HPDE6-E6E7 (cell line): ENCODE measurements around the gene CABP1.
"Not testable (repeated sequence)": the region's sequence is repeated elsewhere in the genome, so short reads cannot be mapped to it uniquely, and the experiment has no call there.

Experiments
- DNase-seq: peaks from one replicate; pipeline ENCODE4 v3.0.0; 2011; ENCODE audit warnings: missing footprints; ENCODE audit errors: extremely low spot score

CABP1 gene

DNA sequence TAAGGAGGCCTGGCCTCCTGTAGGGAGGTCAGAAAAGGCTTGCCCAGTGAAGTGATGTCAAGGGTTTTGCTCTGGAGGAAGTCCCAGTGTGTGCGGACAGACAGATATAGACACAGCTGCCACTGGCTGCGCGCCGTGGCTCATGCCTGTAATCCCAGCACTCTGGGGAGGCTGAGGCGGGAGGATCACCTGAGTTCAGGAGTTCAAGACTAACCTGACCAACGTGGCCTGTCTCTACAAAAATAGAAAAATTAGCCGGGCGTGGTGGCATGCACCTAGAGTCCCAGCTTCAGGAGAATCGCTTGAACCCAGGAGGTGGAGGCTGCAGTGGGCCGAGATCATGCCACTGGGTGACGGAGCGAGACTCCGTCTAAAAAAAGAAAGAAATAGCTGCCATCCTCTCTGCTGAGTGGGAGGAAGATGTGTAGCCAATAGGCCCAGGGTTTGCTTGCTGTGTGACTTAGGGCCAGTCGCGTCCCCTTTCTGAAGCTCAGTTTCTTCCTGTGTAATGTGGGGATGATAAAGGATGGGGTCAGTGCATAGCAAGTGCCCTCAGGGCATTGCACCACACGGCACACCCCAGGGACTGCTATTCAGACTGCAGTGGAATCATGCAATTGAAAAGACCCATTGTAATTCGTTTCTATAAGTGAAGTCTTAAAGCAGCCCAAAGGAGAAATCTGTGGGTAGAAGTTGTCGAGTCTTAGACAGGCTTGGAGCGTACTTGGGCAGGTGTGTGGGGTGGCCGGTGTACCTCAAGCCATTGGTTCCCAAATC lies 27.9 kb downstream of the CABP1 start:
- DNase-seq = no peak

DNA sequence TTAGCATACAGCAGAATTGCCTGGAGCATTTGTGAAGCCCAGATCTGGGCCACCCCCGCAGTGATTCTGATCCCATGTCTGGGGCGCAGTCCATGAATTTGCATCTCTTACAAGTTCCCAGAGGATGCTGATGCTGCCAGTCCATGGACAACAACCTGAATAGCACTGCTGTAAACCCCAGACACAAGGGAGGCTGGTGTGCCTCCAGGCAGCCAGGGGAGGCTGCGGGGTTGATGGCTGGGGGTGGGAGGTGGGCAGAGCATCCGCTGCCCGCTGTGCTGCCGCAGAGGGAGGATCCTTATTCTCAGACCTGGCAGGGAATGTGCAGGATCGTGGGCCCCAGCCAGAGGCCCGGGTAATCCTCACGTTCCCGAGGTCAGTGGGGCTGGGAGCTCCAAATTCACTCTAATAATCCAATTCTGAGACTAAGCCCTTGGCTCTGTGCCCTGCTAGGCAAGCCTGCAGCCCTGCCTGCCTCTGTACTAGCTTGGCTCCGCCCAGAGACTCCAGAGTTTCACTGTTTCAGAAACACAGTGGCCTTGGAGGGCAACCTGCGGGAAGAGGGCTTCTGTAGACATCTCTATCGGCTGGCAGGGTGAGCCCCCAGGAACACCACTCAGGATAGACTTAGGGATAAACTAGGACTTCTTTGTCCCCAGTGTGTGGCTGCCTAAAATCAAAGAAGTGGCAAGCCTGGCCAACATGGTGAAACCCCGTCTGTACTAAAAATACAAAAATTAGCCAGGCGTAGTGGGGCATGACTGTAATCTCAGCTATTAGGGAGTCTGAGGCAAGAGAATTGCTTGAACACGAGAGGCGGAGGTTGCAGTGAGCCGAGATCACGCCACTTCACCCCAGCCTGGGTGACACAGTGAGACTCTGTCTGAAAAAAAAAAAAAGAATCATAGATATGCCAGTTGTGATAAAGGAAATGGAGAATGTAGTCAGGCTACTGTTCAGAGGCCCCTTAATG lies 28.7 kb downstream of the CABP1 start:
- no peak for DNase-seq

DNA sequence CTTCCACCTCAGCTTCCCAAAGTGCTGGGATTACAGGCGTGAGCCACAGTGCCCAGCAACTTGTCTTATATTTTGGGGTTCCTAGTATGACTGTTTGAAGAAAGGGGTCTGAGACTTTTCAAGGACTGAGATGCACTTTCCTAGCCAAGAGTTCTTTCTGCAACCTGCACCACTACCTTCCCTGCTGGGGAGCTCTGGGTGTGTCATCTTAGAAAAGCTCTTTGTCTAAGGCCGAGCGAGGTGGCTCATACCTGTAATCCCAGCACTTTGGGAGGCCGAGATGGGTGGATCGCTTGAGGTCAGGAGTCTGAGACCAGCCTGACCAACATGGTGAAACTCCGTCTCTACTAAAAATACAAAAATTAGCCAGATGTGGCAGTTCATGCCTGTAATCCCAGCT lies 29.8 kb downstream of the CABP1 start:
- DNase-seq = not testable (repeated sequence)

- no peak for DNase-seq
These were observed 30.2 kb downstream of the CABP1 start for GRCh38 chr12:120670667-120671066.

DNA sequence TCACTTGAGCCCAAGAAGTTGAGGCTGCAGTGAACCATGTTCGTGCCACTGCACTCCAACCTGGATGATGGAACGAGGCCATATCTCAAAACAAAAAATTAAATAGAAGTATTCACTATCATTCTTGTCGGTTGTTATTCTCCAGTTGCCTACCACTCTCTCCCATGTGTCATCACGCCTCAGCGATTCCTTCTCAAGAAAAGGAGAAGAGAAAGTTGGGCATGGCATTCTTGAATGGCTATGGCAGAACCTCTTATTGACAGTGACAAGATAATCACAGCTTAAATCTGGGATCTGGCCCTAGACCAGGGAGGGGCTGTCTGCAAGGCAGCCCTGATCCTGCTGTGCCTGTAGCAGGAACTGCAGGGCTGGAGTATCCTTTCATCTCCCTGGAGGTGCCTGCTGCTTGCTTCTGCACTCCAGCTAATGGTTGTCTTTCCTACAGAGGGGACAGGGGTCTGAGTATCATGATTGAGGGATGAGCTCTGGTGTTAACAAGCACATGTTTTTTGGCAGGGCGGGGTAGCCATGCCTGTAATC lies 33.7 kb downstream of the CABP1 start:
- no peak for DNase-seq

GRCh38 chr12:120677765-120678473 lies 37.5 kb downstream of the CABP1 start:
- DNase-seq = no peak

DNA sequence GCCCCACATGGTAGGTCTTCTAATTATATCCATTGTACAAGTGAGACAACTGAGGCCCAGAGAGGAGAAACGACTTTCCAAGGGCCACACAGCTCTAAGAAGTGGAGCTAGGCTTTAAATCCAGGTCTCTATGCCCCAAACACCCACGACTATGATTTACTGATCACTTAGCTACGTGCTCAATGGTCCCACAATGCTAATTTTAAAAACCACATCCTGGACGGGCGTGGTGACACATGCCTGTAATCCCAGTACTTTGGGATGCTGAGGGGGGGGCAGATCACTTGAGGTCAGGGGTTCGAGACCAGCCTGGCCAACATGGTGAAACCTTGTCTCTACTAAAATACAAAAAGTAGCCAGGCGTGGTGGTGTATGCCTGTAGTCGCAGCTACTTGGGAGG lies 38.1 kb downstream of the CABP1 start:
- DNase-seq = no peak

DNA sequence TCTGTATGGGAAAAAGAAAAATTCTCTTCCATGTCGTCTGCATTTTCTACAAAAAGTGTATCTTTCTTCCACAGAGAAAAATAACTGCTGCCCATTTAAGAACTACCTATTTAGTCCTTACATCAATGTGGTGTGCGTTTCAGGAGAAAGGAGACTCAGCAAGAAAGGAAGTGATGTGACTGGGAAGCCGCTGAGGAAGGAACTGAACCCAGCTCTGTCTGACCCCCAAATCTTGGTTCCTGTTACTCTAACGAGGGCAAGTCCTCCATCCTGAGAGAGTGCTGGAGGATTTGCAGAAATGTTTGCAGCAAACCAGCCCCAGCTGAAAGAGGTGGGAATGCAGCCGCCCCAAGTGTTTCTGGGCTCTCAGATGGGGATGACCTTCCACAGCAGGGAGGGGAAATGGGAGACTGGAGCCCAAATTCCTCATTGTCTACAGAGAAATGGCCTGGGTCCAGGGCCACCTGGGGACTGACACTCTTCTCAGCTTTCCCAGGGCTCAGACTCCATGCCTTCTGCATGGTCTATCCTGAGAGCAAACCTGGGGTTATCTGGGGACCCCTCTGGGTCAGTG lies 39.8 kb downstream of the CABP1 start:
- DNase-seq = no peak

DNA sequence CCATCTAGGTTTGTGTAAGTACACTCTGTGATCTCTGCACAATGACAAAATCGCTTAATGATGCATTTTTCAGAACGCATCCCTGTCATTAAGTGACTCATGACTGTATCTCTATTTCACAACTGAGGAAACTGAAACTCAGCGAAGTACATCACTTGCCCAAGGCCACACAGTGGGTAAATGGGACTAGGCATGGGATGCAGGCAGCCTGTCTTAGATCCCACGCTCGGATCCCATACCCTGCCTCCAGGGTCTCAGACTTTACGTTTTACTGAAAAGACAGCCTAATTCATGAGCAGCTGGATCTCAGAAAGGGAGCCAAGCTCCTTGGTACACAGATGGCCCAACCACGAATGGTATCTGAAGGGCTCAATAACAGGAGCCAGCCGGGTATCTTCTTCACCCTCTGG lies 44.1 kb downstream of the CABP1 start:
- DNase-seq = no peak

- no peak for DNase-seq
These were observed 45.1 kb downstream of the CABP1 start for GRCh38 chr12:120685522-120685921.

GRCh38 chr12:120686151-120686689 lies 45.8 kb downstream of the CABP1 start:
- DNase-seq = peak; percentile 92

DNA sequence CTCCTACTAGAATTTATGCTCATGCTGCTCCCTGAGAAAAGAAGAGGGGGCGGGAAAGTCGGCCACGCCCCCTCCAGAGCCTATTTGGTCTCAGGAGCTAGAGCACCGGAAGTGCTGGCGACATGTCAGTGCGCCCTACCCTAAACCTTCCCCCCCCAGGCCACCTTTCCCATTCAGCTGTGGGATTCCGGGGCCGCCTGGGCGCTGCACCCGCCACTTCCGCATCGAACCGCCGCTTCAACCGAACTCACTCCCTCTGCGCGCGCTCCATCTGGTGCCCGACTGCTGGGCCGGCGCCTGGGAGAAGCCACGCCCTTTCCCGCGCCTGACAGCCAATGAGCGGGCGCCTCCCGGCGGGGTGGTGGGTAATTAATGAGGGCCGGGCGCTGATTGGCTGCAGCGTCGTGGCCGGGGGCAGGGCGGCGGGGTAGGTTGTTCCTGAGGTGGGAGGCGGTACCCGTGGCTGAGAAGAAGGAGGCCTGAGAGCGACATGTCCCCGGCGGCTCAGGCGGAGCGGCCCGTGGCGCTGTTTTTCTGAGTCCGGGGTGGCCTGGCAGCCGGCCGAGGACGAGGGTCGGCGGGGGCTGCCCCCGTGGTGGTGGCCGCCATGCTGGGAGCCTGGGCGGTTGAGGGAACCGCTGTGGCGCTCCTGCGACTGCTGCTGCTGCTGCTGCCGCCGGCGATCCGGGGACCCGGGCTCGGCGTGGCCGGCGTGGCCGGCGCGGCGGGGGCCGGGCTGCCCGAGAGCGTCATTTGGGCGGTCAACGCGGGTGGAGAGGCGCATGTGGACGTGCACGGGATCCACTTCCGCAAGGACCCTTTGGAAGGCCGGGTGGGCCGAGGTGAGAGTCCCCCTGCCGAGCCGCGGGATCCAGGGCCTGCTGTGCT lies 46.5 kb downstream of the CABP1 start, which contains the start of gene MLEC:
MLEC (plus strand) TSS at position 460 of the 888 bp plus-strand sequence; CDS start at position 608, 148 bp downstream.
- peak; percentile 98 for DNase-seq

DNA sequence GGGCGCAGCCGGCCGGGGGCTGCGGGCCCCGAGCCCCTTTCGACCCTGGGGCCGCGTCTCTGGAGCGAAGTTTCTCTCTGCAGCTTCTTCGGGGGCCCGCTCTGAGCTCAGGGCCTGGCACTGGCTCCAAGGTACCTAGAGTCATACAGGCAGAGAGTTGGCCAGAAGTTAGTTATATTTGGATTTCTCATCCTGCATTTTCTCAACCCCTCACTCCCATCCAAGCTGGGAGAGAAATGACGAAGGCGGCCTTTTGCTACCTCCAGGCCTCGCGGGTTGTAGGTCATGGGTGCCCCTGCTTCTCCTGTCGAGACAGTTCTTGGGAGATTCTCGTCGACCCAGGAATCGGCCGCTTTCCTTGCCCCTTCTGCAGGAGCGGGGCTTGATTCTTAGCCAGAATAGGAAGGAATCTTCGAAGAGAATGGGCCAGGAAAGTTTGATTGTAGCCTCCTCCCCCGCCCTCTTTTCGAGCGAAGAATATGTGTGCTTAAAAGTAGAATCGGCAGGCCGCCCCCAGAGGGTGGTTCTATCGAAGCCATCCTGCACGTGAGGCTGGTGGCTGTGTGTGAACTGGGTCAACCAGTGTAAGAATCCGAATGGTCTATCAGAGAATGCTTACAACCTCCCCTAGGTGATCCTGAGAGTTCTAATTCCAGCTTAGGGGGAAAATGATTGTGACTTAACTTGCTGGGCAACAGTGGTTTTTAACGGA lies 47.3 kb downstream of the CABP1 start:
- DNase-seq = no peak

GRCh38 chr12:120688527-120689071 lies 48.2 kb downstream of the CABP1 start:
- no peak for DNase-seq

GRCh38 chr12:120689397-120690082 lies 49.1 kb downstream of the CABP1 start:
- no peak for DNase-seq

DNA sequence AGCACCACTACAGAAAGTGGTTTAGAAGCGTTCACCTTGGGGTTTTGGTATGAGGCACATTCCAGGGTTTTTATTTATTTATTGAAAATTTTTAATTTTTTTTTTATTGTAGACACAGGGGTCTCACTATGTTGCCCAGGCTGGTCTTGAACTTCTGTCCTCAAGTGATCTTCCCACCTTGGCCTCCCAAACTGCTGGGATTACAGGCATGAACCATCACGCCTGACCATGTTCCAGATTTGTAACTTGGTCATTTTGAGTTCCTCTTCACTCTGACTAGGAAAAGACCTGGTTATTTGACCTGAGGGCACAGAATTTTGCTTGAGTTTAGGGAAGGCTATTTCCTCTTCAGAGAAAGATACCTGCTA lies 49.6 kb downstream of the CABP1 start:
- DNase-seq = no peak

- no peak for DNase-seq
These were observed 50.6 kb downstream of the CABP1 start for GRCh38 chr12:120690978-120691377.

DNA sequence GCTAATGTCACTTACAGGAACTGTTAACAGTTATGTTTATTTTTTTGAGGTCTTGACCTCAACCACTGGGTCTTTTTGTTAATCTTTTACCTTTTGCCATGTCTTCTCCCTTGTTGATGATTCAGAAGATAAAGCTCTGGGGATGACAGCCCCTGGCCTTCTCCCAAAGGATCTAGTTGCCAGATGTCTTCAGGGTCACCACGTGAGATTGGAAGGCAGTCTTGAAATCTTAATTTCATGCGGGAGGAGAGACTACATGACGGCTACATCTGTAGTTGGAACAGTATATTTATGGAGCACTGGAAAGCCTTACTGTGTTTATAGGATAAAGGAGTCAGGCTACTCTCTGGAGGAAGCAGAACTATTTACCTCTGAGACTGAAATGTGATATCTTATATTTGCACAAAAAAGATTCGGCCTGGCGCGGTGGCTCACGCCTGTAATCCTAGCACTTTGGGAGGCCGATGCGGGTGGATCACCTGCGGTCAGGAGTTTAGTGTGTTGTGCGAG lies 52.2 kb downstream of the CABP1 start:
- no peak for DNase-seq
